Stimulated activated CD4-positive, alpha-beta T cell treated with anti-CD3 and anti-CD28 coated beads, Interleukin-2, amount 100 ng/mL, for 24 hours (primary cell): ENCODE data around the gene SERPING1.

ENCODE experiments used
- DNase-seq, 2 donors: peaks; one replicate each; pipeline ENCODE4 v3.0.0-alpha.2; 2020

The SERPING1 gene

DNA sequence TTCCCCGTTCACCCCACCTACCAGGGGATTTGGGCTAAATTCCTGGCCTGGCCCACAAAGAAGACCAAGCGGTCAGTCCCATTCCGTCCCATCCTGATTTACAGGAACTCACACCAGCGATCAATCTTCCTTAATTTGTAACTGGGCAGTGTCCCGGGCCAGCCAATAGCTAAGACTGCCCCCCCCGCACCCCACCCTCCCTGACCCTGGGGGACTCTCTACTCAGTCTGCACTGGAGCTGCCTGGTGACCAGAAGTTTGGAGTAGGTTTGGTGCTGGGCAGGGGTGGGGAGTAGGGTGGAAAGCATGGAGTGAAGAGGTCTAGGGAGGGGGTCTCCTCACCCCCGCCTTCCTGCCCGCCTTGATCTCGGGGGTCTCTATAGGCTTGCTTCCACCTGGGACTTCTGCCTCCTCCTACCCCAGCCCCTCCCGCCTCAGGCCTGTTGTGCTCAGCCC, at the start of gene SERPING1:
Gene SERPING1 (plus strand): TSS at position 225 of the 455 bp plus-strand sequence. CDS start 586 bp downstream, outside the sequence.
- DNase-seq: no peak

DNA sequence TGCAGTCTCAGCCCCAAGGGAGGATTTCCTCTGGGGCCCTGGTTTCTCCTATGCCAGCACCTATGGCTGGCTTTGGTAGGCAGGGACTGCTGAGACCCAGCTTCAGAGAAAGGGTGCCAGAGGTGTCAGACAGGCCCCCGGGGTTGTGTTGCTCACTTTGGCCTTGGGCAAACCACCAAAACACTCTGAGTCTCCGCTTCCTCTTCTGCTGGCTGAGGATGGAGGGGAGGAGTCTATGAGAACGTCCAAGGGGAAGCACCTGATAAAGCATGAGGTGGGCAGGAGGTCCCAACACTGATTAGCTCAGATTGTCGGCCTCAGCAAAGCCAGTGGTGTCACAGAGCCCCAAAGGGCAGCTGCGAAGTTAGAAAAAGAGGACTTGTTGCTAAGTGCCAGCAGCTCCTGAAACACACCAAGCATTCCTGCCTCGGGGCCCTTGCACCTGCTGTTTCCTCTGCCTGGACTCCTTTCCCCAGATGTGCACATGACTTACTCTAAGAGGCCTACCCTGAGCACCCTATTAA, 49.6 kb upstream of the SERPING1 start:
- no peak for DNase-seq

DNA sequence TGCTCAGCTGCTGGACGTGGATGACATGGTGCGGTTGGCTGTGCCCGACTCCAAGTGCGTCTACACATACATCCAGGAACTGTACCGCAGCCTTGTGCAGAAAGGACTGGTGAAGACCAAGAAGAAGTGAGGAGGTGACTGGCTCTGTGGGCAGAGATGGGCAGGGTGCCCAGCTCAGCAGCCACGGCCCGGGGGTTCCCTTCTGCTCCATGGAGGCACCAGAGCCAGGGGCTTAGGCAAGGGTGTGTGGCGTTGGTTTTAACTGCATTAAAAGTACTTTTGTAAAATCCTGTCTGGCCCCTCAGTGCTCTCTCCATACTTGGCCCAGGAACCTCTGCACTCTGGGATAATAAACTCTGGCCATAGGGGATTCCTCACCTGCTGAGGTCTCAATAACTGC, 47.5 kb upstream of the SERPING1 start:
- DNase-seq: no peak

DNA sequence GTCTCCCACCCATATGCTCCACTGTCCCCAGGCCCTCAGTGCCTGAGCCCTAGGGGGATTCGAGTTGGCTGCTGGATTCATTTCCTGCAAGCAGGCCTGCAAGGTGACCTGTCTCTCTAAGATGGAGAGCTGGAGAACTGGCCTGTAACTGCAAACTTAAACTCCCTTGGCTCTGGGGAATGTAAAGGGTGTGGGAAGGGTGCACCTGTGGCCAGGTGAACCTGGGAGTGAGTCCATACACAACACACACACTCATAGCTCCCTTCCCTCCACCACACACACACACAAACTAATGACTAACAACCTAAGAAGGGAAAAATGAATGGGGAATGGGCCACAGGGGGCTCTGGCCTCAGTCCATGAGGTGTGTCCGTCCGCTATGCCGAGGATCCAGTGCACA, 45.5 kb upstream of the SERPING1 start:
- DNase-seq: no peak

DNA sequence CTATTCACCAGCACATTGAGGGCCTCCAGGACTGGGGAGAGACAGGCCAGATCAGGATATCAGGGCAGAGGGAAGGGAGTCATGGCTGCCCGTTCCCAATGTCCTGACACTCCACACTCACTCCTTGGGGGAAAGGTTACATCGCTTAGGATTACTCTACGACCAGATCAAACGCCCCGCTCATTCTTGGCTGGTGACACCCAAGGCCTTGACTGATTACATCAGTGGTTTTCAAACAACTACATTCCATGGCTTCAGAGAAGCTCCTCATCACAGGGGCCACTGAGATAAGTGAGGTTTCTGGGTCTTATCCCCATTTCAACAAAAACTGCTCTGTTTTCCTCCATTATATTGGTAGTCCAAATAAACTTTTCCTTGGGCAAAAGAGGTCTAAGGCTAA, 45.0 kb upstream of the SERPING1 start:
- no peak for DNase-seq

DNA sequence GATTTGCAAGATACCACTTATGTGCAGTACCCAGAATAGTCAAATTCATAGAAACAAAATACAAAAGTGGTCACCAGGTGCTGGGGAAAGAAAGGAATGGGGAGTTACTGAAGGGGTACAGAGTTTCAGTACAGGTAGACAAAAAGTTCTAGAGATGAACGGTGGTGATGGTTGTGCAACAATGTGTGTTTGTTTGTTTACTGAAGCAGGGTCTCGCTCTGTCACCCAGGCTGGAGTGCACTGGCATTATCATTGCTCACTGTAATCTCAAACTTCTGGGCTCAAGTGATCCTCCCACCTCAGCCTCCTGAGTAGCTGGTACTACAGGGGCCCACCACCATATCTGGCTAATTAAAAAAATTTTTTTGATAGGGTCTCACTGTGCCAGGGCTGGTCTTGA, 42.1 kb upstream of the SERPING1 start:
- no peak for DNase-seq

DNA sequence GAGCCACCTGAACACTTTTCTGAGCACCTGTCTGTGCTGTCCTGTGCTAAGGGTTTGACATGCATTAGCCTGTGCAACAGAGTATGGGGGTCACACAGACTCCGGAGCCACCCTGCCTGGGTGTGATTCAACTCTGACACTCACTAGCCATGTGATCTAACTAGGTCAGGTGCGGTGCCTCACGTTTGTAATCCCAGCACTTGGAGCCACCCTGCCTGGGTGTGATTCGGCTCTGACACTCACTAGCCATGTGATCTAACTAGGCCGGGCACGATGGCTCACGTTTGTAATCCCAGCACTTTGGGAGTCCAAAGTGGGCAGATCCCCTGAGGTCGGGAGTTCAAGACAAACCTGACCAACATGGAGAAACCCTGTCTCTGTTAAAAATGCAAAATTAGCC, 41.4 kb upstream of the SERPING1 start:
- no peak for DNase-seq

DNA sequence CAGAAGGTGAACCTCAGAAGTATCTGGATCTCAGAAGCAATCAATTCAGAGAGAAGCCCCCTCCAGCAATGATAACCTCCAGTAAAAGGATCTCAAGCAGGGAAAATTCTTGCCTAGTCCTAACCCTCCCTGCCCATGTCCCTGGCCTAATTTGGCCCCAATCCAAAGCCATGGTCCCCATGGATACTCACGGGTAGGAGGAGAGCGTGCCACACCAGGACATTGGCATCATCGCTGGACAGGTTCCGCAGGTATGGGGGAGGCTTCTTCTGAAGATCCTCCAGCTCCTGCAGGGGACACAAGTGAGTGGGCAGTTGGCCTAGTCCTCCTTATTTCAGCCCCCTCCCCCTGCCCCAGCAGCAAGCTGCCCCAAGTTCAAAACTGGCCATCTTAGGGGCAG, 37.3 kb upstream of the SERPING1 start:
- no peak for DNase-seq

DNA sequence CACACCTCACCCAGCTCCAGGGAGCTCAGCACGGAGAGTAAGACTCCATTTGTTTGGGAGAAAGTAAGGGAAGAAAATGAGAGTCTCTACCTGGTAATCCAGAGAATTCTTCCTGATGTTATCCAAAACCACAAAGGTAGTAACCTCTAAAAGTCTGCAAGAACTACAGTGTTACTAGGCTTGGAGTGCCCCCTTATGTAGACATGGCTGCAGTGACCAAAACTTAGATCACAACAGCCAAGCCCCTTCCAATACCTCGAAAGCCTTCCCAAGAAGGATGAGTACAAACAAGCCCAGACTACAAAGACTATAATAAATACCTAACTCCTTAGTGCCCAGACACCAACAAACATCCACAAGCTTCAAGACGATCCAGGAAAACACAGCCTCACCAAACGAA, 34.9 kb upstream of the SERPING1 start:
- no peak for DNase-seq

DNA sequence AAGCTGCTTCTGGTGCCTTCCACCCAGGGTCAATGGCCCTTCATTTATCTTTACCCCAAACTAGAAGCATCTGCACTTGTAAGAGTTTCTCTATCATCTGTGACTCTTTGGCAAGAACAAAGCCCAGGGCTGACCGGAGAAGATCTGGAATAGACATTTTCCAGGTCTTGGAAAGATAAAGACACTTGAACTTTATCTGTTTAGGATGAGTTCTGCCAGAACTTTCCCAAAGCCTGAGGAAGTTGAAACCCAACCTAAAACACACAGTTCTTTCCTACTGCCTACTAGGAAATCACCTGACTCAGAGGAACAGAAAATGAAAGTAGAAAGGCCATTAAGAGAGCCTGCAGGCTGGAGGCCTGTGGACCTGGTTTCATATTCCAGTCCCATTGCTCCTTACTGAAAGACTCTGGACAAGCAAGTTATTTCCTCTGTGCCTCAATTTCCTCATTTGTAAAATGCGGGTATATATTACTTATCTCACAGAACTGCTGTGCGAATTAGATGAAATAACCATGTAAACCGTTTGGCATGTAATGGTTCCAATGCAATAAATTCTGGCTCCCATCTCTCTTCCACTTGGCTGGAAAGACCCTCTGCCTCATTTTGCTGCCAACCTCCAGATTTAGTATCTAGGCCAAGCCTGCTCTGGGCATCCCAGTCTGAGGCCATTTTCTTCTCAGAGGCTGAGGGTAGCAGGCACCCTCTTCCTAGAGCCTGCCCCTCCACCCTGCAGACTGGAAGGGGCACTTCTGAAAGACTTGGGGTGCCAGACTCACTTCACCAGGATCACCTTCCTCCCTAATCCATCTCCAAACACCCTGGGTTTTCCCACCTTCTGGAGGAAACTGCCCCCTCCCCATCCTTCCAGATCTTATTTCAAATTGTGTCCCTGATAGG, 31.2 kb upstream of the SERPING1 start:
- DNase-seq: peak; percentile 22 to 34

DNA sequence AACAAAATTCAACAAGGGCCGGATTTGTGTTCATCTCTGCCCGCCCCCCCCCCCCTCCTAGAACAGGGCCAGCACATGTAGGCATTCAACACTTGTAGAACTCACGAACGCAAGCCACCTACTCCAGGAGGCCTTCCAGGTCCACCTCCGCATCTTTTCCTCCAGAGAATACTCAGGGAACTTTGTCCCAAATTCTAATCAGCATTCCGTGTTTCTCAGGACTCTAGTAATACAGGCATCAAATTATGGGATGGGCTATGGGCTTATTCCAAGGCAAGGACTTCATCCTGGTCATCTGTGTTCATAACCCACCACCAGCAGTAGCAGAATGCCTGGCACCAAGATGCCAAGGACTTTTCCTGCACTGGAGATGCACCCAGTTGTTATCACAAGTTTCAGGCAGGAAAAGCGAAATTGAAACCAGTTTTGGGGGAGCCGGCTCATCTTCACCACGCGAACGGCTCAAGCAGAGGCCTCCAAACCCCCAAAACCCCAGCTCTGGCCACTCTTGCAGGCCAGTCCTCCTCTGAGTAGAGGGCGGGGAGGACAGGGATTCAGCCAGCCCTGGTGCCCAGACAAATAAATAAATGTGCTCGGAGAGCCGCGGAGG, 30.5 kb upstream of the SERPING1 start:
- DNase-seq: no peak

DNA sequence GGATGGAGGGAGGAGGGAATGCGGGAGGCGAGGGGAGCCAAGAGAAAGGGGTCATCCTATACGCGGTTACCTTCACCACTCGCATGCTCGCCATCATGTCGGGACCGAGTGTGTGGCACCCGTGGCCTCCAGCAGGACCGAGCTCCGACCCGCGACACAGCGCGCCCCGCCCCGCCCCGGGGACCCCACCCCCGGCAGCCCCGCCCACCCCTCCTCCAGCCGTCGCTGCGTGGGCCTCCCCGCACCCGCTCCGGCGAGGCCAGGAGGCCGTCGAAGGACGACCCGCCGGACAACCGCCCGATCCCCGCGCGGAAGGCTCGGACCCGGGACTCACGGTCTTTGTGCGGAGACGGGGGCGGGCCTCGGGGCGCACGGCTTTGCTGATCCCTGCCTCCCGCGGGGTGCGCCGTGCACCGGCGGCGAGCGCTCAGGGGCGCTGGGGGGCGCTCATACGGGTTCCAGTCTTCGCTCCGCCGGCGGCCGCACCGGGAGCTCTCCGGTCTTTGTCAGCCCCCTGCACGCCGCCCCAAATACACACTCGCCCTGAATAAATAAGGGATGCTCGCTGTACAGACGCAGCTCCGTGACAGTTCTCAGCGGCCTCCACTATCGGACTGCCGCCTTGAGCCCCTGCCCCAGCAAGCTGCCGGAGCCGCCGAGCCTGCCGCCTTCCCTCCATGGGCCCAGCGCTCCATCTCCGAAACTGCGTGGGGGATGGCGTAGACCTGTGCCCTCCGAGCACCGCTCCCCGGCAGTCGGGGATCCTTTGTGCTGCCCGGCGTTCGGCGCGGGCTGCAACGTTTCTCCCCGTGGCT, 29.8 kb upstream of the SERPING1 start, which contains the start of gene UBE2L6:
Gene UBE2L6 (minus strand): TSS at position 158 of the 815 bp plus-strand sequence. CDS start 61 bp downstream, at position 97.
- peak; percentile 68 to 73 for DNase-seq

DNA sequence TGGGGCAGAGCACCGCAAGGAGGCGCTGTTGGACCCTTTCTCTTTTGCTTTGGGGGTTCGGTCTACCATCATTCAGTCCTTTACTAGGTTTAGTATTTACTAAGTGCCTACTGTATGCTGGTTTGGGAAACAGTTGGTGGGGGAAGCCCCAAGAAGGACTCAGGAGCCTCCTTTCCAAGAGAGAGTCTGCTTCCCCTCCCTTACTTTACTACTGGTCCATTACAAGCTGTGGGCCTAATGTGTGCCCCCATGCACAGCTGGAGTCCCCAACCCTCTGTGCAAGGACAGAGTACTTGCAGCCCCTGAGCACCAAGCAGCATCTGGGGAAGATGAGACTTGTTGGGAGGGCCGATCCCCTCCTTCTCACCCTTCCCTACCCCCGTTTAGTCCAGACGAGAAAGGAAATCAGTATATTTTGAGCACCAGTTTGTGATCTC, 29.1 kb upstream of the SERPING1 start:
- DNase-seq: peak; percentile 93 to 95

DNA sequence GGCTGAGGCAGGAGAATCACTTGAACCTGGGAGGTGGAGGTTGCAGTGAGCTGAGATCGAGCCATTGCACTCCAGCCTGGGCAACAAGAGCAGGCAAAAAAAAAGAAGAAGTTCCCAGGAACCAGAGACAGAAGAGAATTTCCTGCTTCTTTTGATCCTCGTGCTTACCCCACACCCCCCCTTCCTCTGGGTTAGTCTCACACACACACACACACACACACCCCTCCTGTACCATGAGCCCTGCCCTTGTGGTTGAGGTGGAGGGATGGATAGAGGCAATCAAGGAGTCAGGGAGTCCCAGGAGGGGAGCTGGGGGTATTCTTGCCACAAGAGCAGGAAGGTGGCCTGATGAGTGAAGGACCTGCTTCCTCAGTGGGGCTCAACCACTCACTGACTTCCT, 25.9 kb upstream of the SERPING1 start:
- no peak for DNase-seq

DNA sequence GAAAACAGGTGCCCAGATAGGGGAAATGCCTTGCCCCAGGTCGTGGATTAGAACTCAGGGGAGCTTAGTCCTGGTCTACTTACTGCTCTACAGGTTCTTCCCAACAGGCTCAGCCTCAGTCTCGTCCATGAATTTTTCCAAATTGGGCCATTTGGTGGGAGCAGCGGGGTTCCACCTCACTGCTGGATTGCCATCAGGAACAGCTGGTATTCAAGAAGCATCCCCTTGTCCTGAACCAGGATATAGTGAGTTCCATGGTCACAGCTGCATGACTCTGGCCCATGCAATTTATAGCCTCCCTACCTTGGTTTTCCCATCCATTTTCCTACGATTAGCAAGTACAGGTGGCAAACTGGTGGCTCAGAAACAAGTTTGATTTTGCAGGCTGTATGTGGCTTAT, 23.4 kb upstream of the SERPING1 start:
- DNase-seq: no peak

DNA sequence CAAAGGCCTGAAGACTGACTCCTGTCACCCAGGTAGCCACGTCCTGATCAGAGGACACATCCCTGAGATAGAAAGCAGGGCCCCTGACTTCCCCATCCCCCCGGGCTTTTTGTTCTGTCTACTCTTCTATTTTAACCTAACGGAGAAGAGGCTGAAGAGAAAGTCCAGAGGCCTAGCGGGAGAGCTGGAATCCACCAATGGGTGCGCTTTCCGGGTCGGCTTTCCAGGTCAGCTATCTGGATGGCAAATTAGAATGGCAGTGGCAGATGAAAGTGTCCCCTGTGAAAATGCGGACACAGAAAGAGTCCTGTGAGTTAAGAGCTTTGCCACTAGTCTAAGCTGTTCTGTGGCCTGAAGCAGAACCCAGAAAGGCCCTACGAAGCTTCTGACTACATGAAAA, 13.1 kb upstream of the SERPING1 start:
- DNase-seq: no peak

DNA sequence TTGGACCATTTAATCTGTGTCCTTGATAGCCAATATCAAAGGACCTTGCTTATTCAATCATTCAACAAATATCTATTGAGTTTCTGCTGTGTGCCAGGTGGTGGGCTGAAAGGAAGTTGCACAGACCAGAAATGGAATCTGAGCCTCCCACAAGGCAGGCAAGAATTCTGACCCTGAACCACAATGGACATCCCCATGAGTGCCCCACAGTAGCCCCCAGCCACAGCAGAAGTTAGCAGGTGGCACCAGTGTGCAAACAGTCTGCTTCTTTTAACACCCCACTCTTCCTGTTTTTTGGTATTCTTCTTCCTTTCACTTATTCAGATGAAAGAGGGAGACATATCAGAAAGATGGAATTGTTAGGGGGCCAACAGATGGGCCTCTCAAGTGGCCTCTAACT, 12.2 kb upstream of the SERPING1 start:
- no peak for DNase-seq

DNA sequence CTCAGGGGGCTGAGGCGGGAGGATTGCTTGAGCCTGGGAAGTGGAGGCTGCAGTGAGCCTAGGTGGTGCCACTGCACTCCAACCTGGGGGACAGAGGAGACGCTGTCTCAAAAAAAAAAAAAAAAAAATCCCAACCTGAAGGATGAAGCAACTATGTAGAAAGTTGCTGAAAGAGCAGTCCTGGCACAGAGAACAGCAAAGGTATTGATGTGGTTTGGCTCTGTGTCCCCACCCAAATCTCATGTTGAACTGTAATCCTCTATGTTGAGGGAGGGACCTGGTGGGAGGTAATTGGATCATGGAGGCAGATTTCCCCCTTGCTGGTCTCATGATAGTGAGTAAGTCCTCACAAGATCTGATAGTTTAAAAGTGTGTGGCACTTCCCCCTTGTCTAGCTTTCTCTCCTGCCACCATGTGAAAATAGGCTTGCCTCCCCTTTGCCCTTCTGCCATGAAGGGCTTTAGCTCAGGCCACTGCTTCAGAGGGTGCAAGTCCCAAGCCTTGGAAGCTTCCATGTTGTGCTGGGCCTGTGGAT, 10.7 kb upstream of the SERPING1 start:
- DNase-seq: no peak

DNA sequence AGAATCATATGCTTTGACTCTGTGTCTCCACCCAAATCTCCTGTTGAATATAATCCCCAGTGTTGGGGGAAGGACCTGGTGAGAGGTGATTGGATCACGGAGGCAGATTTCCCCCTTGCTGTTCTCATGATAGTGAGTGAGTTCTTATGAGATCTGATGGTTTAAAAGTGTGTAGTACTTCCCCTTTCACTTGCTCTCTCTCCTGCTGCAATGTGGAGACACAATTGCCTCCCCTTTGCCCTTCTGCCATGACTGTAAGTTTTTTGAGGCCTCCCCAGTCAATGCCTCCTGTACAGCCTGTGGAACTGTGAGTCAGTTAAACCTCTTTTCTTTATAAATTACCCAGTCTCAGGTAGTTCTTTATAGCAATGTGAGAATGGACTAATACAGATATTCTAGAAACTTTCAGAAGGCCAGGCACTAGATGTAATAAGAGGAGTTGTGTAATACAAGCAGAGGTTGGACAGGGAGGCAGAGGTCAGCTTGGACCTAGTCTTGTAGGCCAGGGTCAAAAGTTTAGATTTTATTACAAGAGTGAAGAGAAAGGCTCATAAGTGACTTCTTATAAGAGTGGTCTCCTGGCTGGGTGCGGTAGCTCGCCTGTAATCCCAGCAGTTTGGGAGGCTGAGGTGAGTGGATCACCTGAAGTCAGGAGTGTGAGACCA, 9.3 kb upstream of the SERPING1 start:
- no peak for DNase-seq

DNA sequence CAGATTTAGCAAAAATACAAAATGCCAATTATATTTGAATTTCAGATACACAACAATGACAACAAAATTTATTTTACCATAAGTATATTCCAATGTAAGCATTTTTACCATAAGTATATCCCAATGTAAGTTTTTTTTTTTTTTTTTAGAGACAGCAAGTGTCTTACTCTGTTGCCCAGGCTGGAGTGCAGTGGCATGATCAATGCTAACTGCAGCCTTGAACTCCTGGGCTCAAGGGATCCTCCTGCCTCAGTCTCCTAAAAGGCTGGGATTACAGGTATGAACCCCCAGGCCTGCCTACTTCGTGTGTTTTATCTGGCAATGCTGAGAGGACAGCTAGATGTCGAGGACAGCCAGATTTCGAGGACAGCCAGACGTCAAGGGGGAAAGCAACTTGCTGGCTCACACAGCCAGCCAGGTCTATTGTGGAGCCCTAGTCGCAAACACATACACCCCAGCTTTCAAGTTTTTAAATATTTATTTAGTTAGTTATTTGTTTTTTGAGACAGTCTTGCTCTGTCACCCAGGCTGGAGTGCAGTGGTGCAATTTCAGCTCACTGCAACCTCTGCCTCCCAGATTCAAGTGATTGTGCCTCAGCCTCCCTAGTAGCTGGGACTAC, 1.1 kb upstream of the SERPING1 start:
- no peak for DNase-seq
